ENCODE measurements around the gene GAS7. TPM values are rescaled to one million over a fixed set of nuclear protein-coding genes. Genes with fewer than 3 reads are reported as not detected.

Gene GAS7
- total and polyA plus RNA-seq, 2 of the 13 experiments (the other 11 are each of a cell fraction or from before 2014, with no cell fraction given) = 1.0 to 5.2 TPM

- no peak overlapping the region for H2AFZ ChIP-seq (ENCODE audit: low read length)
- CTCF ChIA-PET (ENCODE audit: low intra/inter-chr PET ratio, low total read pairs) = no interaction called here
- intact Hi-C loops (cut with micrococcal nuclease; ENCODE audit: unreplicated experiment) (no loop called here), in situ Hi-C loops (cut with HindIII; ENCODE audit: extremely low pct_ligation_motif_present, low pct_unique_long_range_greater_than_20kb) (loop anchor here (25.0 kb wide), 1 partner anchor 93 kb away; no protein-coding TSS in a partner anchor)
- H3K4me1 ChIP-seq (ENCODE audit: insufficient read depth, low read length) = no peaks in the 10 kb centered on the region
- H3K27me3 ChIP-seq (ENCODE audit: control insufficient read depth in 1 of 2, insufficient read depth in 2 of 2, low read length in 2 of 2) = peaks cover 0 to 14% of the 10 kb centered on the region in 2 experiments; a peak in 3 of 5 replicates
- H3K9ac ChIP-seq (ENCODE audit: insufficient read depth, low read depth, low read length) = no peak overlapping the region
- H3K27ac ChIP-seq (ENCODE audit: extremely low read length, insufficient read depth, low read length) = no peak overlapping the region
- FAIRE-seq (no peak), ATAC-seq (no peak), DNase-seq (ENCODE audit: low spot score) (no peak)
- no TSS peak for BruUV-seq (replicated peaks)
- H3K4me3 ChIP-seq (replicated peaks in 1 of 3; ENCODE audit: insufficient read depth in 1 of 3, low read depth in 2 of 3, low read length in 3 of 3) = no peak overlapping the region
- POLR2A ChIA-PET = no interaction called here
- no peak overlapping the region for H3K4me2 ChIP-seq (ENCODE audit: low read depth, low read length)
- no peaks in the 10 kb centered on the region for H4K20me1 ChIP-seq (ENCODE audit: insufficient read depth, low read length)
- 9% methylated on average over 8 of the region's 8 CpGs for WGBS (ENCODE audit: low lambda C conversion rate)
- no peaks in the 10 kb centered on the region for H3K79me2 ChIP-seq (ENCODE audit: insufficient read depth, low read length)
- H3K36me3 ChIP-seq (replicated peaks in 1 of 2; ENCODE audit: control insufficient read depth in 1 of 2, insufficient read depth in 2 of 2, low read length in 2 of 2) = no peaks in the 10 kb centered on the region
- no peaks in the 10 kb centered on the region for H3K9me3 ChIP-seq (ENCODE audit: low read length)
- TF ChIP-seq ZBTB21 (CRISPR knock-in tag; IDR thresholded peaks at IDR 0.05) = no peak
- no peak for TF ChIP-seq KDM6A (CRISPR knock-in tag; IDR thresholded peaks at IDR 0.05; ENCODE audit: low read depth)
- no peak for TF ChIP-seq ZNF558 (CRISPR knock-in tag; IDR thresholded peaks at IDR 0.05; ENCODE audit: borderline replicate concordance)
- TF ChIP-seq HIVEP1 (CRISPR knock-in tag; IDR thresholded peaks at IDR 0.05) = no peak
- no peak for TF ChIP-seq KAT8 (CRISPR knock-in tag; IDR thresholded peaks at IDR 0.05)
- TF ChIP-seq SOX6 (IDR thresholded peaks at IDR 0.05) = no peak
- TF ChIP-seq SOX6 (CRISPR knock-in tag; IDR thresholded peaks at IDR 0.05) = no peak
- TF ChIP-seq BRF2 (CRISPR knock-in tag; IDR thresholded peaks at IDR 0.05) = no peak
- no peak for TF ChIP-seq RBAK (CRISPR knock-in tag; IDR thresholded peaks at IDR 0.05)
- TF ChIP-seq RFXAP (CRISPR knock-in tag; IDR thresholded peaks at IDR 0.05; ENCODE audit: borderline replicate concordance) = no peak
- TF ChIP-seq TRAFD1 (CRISPR knock-in tag; IDR thresholded peaks at IDR 0.05; ENCODE audit: borderline replicate concordance) = no peak
- no peak for TF ChIP-seq ZNF350 (CRISPR knock-in tag; IDR thresholded peaks at IDR 0.05; ENCODE audit: borderline replicate concordance, low read depth)
- TF ChIP-seq ZSCAN22 (CRISPR knock-in tag; IDR thresholded peaks at IDR 0.05) = no peak
- no peak for TF ChIP-seq KDM4B (CRISPR knock-in tag; IDR thresholded peaks at IDR 0.05)
- TF ChIP-seq ZFP36 (IDR thresholded peaks at IDR 0.05; ENCODE audit: borderline replicate concordance, low read depth, low read length, partially characterized antibody) = no peak
- no peak for TF ChIP-seq U2AF1 (optimal IDR thresholded peaks at IDR 0.05; ENCODE audit: low read depth, low read length)
- no peak for TF ChIP-seq ZNF737 (CRISPR knock-in tag; IDR thresholded peaks at IDR 0.05; ENCODE audit: borderline replicate concordance)
- no peak for TF ChIP-seq GPN1 (CRISPR knock-in tag; IDR thresholded peaks at IDR 0.05; ENCODE audit: borderline replicate concordance)
Observed at GRCh38 chr17:10119203-10120108, 79.0 kb downstream of the GAS7 start.
